Natural killer cell treated with Interleukin-12 subunit alpha and Interleukin-12 subunit beta and Interleukin-15 and Interleukin-18, amount 100 ng/mL, for 72 hours (primary cell): ENCODE data around the gene RAD51. TPM values are rescaled to one million over a fixed set of nuclear protein-coding genes. Genes with fewer than 3 reads are reported as not detected.
A peak's percentile ranks its signal among the peaks of the same experiment; 100 is the strongest.

Source experiments
- ATAC-seq, 2 donors: fragments of 150-1000 bp; cut with Tn5 transposase in 1 of 2; sonication (Bioruptor Pico), chemical (Tn5 transposase) in 1 of 2; 2 replicates each; pipeline ENCODE4 v1.10.0; 2021
- DNase-seq: peaks from one replicate; pipeline ENCODE4 v3.0.0; 2022; ENCODE audit warnings: low spot score
- H3K27ac Mint-ChIP-seq, 2 donors: 1 replicate in 1 of 2; 2 replicates in 1 of 2; pipeline ENCODE4 v1.8.0; 2022; ENCODE audit warnings: mixed read lengths in 2 of 2, mild to moderate bottlenecking in 1 of 2, moderate library complexity in 1 of 2
- H3K27me3 Mint-ChIP-seq, 2 donors: 1 replicate in 1 of 2; 2 replicates in 1 of 2; pipeline ENCODE4 v1.8.0; 2022; ENCODE audit warnings: mixed read lengths in 2 of 2
- H3K36me3 Mint-ChIP-seq: one replicate; pipeline ENCODE4 v1.8.0; 2022; ENCODE audit warnings: mixed read lengths
- H3K4me1 Mint-ChIP-seq, 2 donors: 1 replicate in 1 of 2; 2 replicates in 1 of 2; pipeline ENCODE4 v1.8.0; 2022; ENCODE audit warnings: low read depth in 2 of 2, mixed read lengths in 2 of 2, mild to moderate bottlenecking in 1 of 2
- H3K4me3 Mint-ChIP-seq: one replicate; pipeline ENCODE4 v1.8.0; 2022; ENCODE audit warnings: mixed read lengths
- H3K9me3 Mint-ChIP-seq: 2 replicates; pipeline ENCODE4 v1.8.0; 2022; ENCODE audit warnings: mixed read lengths
- total RNA-seq, 2 donors: library from RNA; stranded (reverse); gene quantifications; one replicate each; pipeline ENCODE4 v1.2.3, GENCODE V29; 2022

RAD51 gene
- total RNA-seq, 2 donors from 2014 or later: 36.2 to 59.6 TPM

GRCh38 chr15:40770147-40770721, 75.3 kb downstream of the RAD51 start:
- peak overlapping the region; percentile 55 to 89 for H3K27ac Mint-ChIP-seq
- H3K4me3 Mint-ChIP-seq: peak overlapping the region; percentile 30
- no peaks in the 10 kb centered on the region for H3K27me3 Mint-ChIP-seq
- DNase-seq (peak; percentile 58), ATAC-seq (no peak)
- H3K36me3 Mint-ChIP-seq: peaks cover 5% of the 10 kb centered on the region
- peaks cover 22 to 29% of the 10 kb centered on the region in 2 donors for H3K4me1 Mint-ChIP-seq
- no peaks in the 10 kb centered on the region for H3K9me3 Mint-ChIP-seq

GRCh38 chr15:40771242-40771641, 76.3 kb downstream of the RAD51 start:
- Mint-ChIP-seq H3K4me1 (peaks cover 16 to 21% of the 10 kb centered on the region in 2 donors), H3K4me3 (no peak overlapping the region), H3K27ac (no peak overlapping the region), H3K9me3 (no peaks in the 10 kb centered on the region), H3K36me3 (peaks cover 5% of the 10 kb centered on the region), H3K27me3 (no peaks in the 10 kb centered on the region)
- DNase-seq (peak; percentile 29), ATAC-seq (no peak)

GRCh38 chr15:40772014-40772413, 77.0 kb downstream of the RAD51 start:
- ATAC-seq: no peak
- Mint-ChIP-seq H3K27me3 (no peaks in the 10 kb centered on the region), H3K4me3 (no peak overlapping the region), H3K9me3 (no peaks in the 10 kb centered on the region), H3K27ac (no peak overlapping the region), H3K4me1 (peaks cover 24 to 29% of the 10 kb centered on the region in 2 donors), H3K36me3 (peaks cover 9% of the 10 kb centered on the region)
- DNase-seq: peak; percentile 58

DNA sequence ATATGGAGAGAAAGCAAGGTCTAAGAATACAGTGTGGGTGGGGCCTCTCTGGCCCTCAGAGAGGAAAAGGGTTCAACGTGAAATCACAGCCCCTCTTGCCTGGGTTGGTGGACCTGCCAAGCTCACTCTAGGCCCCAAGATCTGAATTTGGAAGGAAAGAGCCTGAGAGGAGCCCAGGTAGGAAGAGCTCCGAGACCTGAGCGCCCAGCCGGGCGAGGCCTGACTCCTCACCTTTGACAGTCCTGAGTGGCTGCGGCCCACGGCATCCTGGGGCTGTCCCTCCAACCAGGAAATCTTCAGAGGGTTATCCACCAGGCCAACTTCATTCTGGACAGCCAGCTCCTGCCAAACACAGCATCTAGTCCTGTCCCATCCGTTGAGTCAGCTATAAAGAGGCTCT, 78.5 kb downstream of the RAD51 start:
- DNase-seq (peak; percentile 22), ATAC-seq (no peak)
- no peak overlapping the region for H3K27ac Mint-ChIP-seq
- peaks cover 25 to 26% of the 10 kb centered on the region in 2 donors for H3K4me1 Mint-ChIP-seq
- no peaks in the 10 kb centered on the region for H3K27me3 Mint-ChIP-seq
- H3K9me3 Mint-ChIP-seq: no peaks in the 10 kb centered on the region
- no peak overlapping the region for H3K4me3 Mint-ChIP-seq
- peaks cover 9% of the 10 kb centered on the region for H3K36me3 Mint-ChIP-seq

DNA sequence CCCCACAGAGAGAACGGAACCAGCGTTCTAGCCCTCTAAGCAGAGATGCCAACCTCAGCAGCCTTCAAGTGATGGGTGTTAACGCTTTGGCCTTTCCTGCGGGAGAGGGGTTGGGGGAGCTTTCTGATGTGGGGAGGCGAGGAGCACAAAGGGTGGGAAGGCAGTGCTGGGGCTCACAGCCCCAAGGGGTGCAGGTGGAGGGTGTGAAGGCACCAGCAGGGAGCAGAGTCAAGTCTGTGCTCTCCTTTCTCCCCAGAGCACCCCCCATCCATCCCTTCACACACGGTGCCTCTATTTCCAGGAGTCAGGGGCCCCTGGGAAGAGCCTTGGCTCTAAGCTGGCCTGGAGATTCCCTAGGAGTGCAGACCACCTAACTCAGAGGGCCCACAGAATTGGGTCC, 78.9 kb downstream of the RAD51 start:
- Mint-ChIP-seq H3K36me3 (peaks cover 9% of the 10 kb centered on the region), H3K27me3 (no peaks in the 10 kb centered on the region), H3K27ac (no peak overlapping the region), H3K9me3 (no peaks in the 10 kb centered on the region), H3K4me3 (no peak overlapping the region), H3K4me1 (peaks cover 21 to 22% of the 10 kb centered on the region in 2 donors)
- ATAC-seq: no peak
- DNase-seq: no peak

DNA sequence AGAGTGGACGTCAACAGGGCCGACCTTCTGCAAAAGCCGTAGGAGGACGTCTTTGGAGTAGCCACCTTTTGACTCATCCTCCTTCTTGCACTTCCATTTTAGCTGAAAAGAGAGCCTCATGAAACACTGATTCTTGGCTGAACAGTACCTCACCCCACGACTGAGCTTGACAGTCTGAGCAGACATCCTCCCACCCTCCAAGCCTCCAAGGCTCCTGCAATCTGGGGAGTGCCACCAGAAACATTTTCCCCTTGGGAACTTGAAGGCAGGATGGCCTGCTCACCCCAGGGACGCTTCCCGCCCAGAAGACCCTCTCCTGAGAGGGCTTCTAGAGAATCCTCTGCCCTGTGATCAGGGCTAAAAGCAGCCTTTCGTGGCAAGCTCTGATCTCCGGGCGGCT, 80.0 kb downstream of the RAD51 start:
- Mint-ChIP-seq H3K4me1 (peaks cover 16 to 17% of the 10 kb centered on the region in 2 donors), H3K9me3 (no peaks in the 10 kb centered on the region), H3K27ac (no peak overlapping the region), H3K36me3 (peaks cover 14% of the 10 kb centered on the region), H3K27me3 (no peaks in the 10 kb centered on the region), H3K4me3 (no peak overlapping the region)
- DNase-seq (peak; percentile 12), ATAC-seq (no peak)

- H3K27me3 Mint-ChIP-seq: no peaks in the 10 kb centered on the region
- H3K9me3 Mint-ChIP-seq: no peaks in the 10 kb centered on the region
- H3K36me3 Mint-ChIP-seq: peaks cover 14% of the 10 kb centered on the region
- H3K27ac Mint-ChIP-seq: peak overlapping the region; percentile 20 to 50
- H3K4me3 Mint-ChIP-seq: no peak overlapping the region
- H3K4me1 Mint-ChIP-seq: peaks cover 13 to 14% of the 10 kb centered on the region in 2 donors
- ATAC-seq (no peak), DNase-seq (peak; percentile 35)
Observed at GRCh38 chr15:40775740-40776536, 81.0 kb downstream of the RAD51 start.

- Mint-ChIP-seq H3K4me3 (peak overlapping the region; percentile 51), H3K4me1 (peaks cover 13 to 14% of the 10 kb centered on the region in 2 donors), H3K27me3 (no peaks in the 10 kb centered on the region), H3K36me3 (peaks cover 14% of the 10 kb centered on the region), H3K27ac (peak overlapping the region; percentile 20 to 50), H3K9me3 (no peaks in the 10 kb centered on the region)
- ATAC-seq (peak; percentile 97), DNase-seq (peak; percentile 79)
Observed at GRCh38 chr15:40776537-40777141, 81.7 kb downstream of the RAD51 start.

Other genes starting within 250 kb of the RAD51 start
- 10 to 100 TPM in 1 of 2 donors, 1 to 10 TPM in 1; 9.1 to 14.7 TPM for gene CHST14, start 224.2 kb upstream of the RAD51 start, total RNA-seq
- 10 to 100 TPM; 49.0 to 52.5 TPM for gene CCDC32, start 130.1 kb upstream of the RAD51 start, total RNA-seq
- 10 to 100 TPM; 14.3 to 19.0 TPM for gene RPUSD2, start 125.9 kb upstream of the RAD51 start, total RNA-seq
- 10 to 100 TPM; 20.1 to 48.6 TPM for gene KNL1, start 100.9 kb upstream of the RAD51 start, total RNA-seq
- gene RMDN3, start 60.1 kb downstream of the RAD51 start, total RNA-seq: 10 to 100 TPM; 35.9 to 72.6 TPM
- 10 to 100 TPM in 1 of 2 donors, 1 to 10 TPM in 1; 9.1 to 14.4 TPM for gene GCHFR, start 68.9 kb downstream of the RAD51 start, total RNA-seq
- gene C15orf62, start 74.8 kb downstream of the RAD51 start, total RNA-seq: under 1 TPM; 0.12 to 0.22 TPM
- 10 to 100 TPM; 17.2 to 39.1 TPM for gene ZFYVE19, start 111.9 kb downstream of the RAD51 start, total RNA-seq
- 10 to 100 TPM; 40.4 to 62.6 TPM for gene DNAJC17, start 112.3 kb downstream of the RAD51 start, total RNA-seq
- not detected for gene PPP1R14D, start 133.5 kb downstream of the RAD51 start, total RNA-seq
- gene SPINT1, start 148.9 kb downstream of the RAD51 start, total RNA-seq: 1 to 10 TPM; 1.0 to 1.5 TPM
- not detected for gene RHOV, start 179.1 kb downstream of the RAD51 start, total RNA-seq
- gene VPS18, start 199.3 kb downstream of the RAD51 start, total RNA-seq: 10 to 100 TPM; 22.8 to 27.3 TPM
- under 1 TPM in 1 of 2 donors, not detected in 1; 0.17 TPM for gene DLL4, start 234.2 kb downstream of the RAD51 start, total RNA-seq